ENCODE data around the gene SAFB2.

- no peak for TF ChIP-seq CTCF (IDR thresholded peaks at IDR 0.05)
- TF ChIP-seq POLR2A (IDR thresholded peaks at IDR 0.05) = no peak
Observed at GRCh38 chr19:5661483-5661882, 38.9 kb upstream of the SAFB2 start.
